Left ventricle myocardium inferior (tissue), 1 donor: ENCODE measurements around the gene BIRC3. TPM values are rescaled to one million over a fixed set of nuclear protein-coding genes. Genes with fewer than 3 reads are reported as not detected.
A peak's percentile ranks its signal among the peaks of the same experiment; 100 is the strongest.

Experiments used
- DNase-seq: peaks from one replicate; pipeline ENCODE4 v3.0.0-alpha.2; 2020
- H3K27ac ChIP-seq: fragments of 200-600 bp; replicated peaks from 2 replicates; pipeline ENCODE4 v1.8.0; 2021
- H3K27me3 ChIP-seq: fragments of 200-600 bp; 2 replicates; pipeline ENCODE4 v1.8.0; 2021; ENCODE audit warnings: low read depth
- H3K36me3 ChIP-seq: fragments of 200-600 bp; 2 replicates; pipeline ENCODE4 v1.8.0; 2021
- H3K4me1 ChIP-seq: fragments of 200-600 bp; 2 replicates; pipeline ENCODE4 v1.8.0; 2021
- H3K4me3 ChIP-seq: fragments of 200-600 bp; 2 replicates; pipeline ENCODE4 v1.8.0; 2021; ENCODE audit warnings: mild to moderate bottlenecking, moderate library complexity
- H3K9me3 ChIP-seq: fragments of 200-600 bp; replicated peaks from 2 replicates; pipeline ENCODE4 v1.8.0; 2021
- intact Hi-C: fragments of 100-400 bp; cut with micrococcal nuclease; formaldehyde crosslinking; loops from one replicate; pipeline ENCODE4 v1.11.0; 2022
- total RNA-seq: library from RNA; stranded (reverse); fragmentation: NEBNext Ultra II Directional; extraction: Animal tissue kit (Norgen Biotek cat#: 25700); gene quantifications from one replicate; pipeline ENCODE4 v1.2.1, GENCODE V29; 2021
- TF ChIP-seq, protein P1 (sequence below): fragments of 200-600 bp; IDR thresholded peaks from 2 replicates; pipeline ENCODE4 v1.8.0; 2021; ENCODE audit warnings: antibody characterized with exemption, mild to moderate bottlenecking, borderline replicate concordance
- donor health status: DM: no; HTN: yes; CAD: no; lungs with severe emphysema.

The BIRC3 gene
- total RNA-seq, 1 donor from 2014 or later = 8.1 TPM

DNA sequence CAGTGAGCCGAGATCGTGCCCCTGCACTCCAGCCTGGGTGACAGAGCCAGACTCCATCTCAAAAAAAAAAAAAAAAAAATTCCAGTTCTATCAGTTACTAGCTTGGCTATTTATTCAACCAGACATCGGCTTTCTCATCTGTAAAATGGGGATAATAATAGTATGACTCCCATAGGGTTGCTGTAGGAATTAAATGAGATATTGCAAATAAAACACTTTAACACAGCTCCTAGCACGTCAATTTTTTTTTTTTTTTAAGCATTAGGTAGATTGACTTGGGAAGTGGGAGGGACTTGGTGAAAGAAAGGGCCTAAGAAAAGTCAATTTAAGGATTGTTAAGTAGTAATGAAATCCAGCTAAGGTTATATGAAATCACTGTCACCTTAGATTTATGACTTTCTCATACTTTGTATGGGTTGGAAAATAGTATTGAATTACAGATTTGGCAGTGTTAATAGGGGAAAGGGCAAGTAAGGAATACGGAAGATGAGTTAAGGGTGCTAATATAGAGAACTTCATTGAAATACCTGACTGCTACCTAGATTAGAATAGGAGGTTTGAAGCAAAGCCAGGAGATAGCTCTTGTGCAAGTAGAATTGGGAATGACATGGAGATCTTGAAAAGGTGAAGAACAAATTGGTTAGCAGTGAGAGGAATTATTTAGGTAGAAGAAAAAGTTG lies 58.6 kb downstream of the BIRC3 start:
- no peak overlapping the region for H3K4me3 ChIP-seq
- H3K36me3 ChIP-seq = peaks cover 53% of the 10 kb centered on the region
- no peak for DNase-seq
- no peaks in the 10 kb centered on the region for H3K27me3 ChIP-seq
- no peak overlapping the region for H3K27ac ChIP-seq
- H3K9me3 ChIP-seq = no peaks in the 10 kb centered on the region
- intact Hi-C loops = no loop called here
- TF ChIP-seq, protein P1, sequence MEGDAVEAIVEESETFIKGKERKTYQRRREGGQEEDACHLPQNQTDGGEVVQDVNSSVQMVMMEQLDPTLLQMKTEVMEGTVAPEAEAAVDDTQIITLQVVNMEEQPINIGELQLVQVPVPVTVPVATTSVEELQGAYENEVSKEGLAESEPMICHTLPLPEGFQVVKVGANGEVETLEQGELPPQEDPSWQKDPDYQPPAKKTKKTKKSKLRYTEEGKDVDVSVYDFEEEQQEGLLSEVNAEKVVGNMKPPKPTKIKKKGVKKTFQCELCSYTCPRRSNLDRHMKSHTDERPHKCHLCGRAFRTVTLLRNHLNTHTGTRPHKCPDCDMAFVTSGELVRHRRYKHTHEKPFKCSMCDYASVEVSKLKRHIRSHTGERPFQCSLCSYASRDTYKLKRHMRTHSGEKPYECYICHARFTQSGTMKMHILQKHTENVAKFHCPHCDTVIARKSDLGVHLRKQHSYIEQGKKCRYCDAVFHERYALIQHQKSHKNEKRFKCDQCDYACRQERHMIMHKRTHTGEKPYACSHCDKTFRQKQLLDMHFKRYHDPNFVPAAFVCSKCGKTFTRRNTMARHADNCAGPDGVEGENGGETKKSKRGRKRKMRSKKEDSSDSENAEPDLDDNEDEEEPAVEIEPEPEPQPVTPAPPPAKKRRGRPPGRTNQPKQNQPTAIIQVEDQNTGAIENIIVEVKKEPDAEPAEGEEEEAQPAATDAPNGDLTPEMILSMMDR = no peak
- H3K4me1 ChIP-seq = peaks cover 5% of the 10 kb centered on the region

GRCh38 chr11:102377891-102378290 lies 60.6 kb downstream of the BIRC3 start:
- no peak for DNase-seq
- TF ChIP-seq, protein P1 = no peak
- Histone ChIP-seq H3K4me1 (peaks cover 13% of the 10 kb centered on the region), H3K27me3 (no peaks in the 10 kb centered on the region), H3K4me3 (no peak overlapping the region), H3K36me3 (peaks cover 65% of the 10 kb centered on the region), H3K9me3 (no peaks in the 10 kb centered on the region), H3K27ac (no peak overlapping the region)
- intact Hi-C loops = no loop called here

DNA sequence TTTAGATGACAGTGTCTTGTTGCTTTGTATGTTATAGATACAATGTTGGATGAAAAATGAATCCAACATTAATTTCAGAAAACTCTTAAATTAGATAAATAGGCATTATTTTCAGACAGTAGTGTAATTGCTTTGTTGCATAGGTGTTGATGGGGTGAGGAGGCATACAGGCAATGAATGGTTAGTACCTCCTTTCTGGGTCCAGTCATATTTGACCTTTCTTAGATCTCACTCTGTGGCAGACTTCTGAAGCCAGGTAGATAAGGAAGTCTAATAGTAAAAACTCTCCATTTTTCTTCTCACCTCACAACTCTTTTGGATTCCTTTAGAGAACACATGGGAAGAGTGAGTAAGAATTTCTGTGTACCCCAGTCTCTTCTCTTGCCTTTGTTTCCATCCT lies 61.5 kb downstream of the BIRC3 start:
- Histone ChIP-seq H3K27me3 (no peaks in the 10 kb centered on the region), H3K4me3 (no peak overlapping the region)

GRCh38 chr11:102382384-102382783 lies 65.1 kb downstream of the BIRC3 start:
- H3K36me3 ChIP-seq = peaks cover 69% of the 10 kb centered on the region
- no peaks in the 10 kb centered on the region for H3K9me3 ChIP-seq
- no peaks in the 10 kb centered on the region for H3K27me3 ChIP-seq
- no peak overlapping the region for H3K4me3 ChIP-seq
- TF ChIP-seq, protein P1 = no peak
- DNase-seq = no peak
- intact Hi-C loops = no loop called here
- peak overlapping the region; percentile 75 for H3K27ac ChIP-seq
- peaks cover 36% of the 10 kb centered on the region for H3K4me1 ChIP-seq

More for the DNA sequence above, 61.5 kb downstream of the BIRC3 start:
- intact Hi-C loops = no loop called here
- H3K27ac ChIP-seq = no peak overlapping the region
- no peak for DNase-seq
- no peaks in the 10 kb centered on the region for H3K9me3 ChIP-seq
- peaks cover 65% of the 10 kb centered on the region for H3K36me3 ChIP-seq
- TF ChIP-seq, protein P1 = no peak
- H3K4me1 ChIP-seq = peaks cover 22% of the 10 kb centered on the region

DNA sequence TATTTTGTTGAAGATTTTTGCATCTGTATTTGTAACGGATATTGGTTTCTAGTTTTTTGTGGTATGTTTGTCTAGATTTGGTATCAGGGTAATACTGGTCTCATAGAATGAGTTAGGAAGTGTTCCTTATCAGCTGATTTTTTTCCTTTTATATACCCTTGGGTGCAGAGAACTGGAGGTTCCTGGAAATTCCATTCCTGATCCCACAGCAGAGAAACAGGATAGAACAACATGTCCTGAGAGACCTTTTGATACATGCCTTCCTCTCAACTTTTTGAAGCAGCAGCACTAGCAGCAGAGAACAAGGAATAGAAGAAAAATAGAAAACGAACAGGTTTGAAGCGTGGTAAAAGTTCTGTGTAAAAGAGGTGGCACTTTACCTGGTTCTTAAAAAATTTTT lies 66.6 kb downstream of the BIRC3 start:
- no peak overlapping the region for H3K4me3 ChIP-seq
- H3K27me3 ChIP-seq = no peaks in the 10 kb centered on the region
- peak overlapping the region; percentile 75 for H3K27ac ChIP-seq
- peaks cover 68% of the 10 kb centered on the region for H3K36me3 ChIP-seq
- TF ChIP-seq, protein P1 = no peak
- no peak for DNase-seq
- H3K4me1 ChIP-seq = peaks cover 36% of the 10 kb centered on the region
- intact Hi-C loops = no loop called here
- H3K9me3 ChIP-seq = no peaks in the 10 kb centered on the region
